ENCODE data around the gene AK5. TPM values are rescaled to one million over a fixed set of nuclear protein-coding genes. Genes with fewer than 3 reads are reported as not detected.

Gene AK5
- total and polyA plus RNA-seq, 5 experiments from 2014 or later: 35.9 to 58.9 (median 42.9) TPM

- Mint-ChIP-seq H3K36me3 (peaks cover 16 to 60% (median 29%) of the 10 kb centered on the region in 3 donors), H3K27me3 (no peaks in the 10 kb centered on the region), H3K4me1 (peaks cover 24 to 51% (median 40%) of the 10 kb centered on the region in 4 donors), H3K4me3 (peak overlapping the region in 1 of 10 donors; percentile 1), H3K27ac (peak overlapping the region in 5 of 10 donors; percentile 28 to 68 (median 40)), H3K9me3 (peaks cover 7 to 46% (median 21%) of the 10 kb centered on the region in 9 donors)
- no peak for ATAC-seq
- POLR2A ChIA-PET: interaction anchor here (1.2 kb wide), 1 partner anchor 36 kb away, joined by 3 read pairs; no protein-coding TSS in a partner anchor
- DNase-seq: no peak
Observed at GRCh38 chr1:77424236-77424635, 142.4 kb downstream of the AK5 start.

GRCh38 chr1:77428068-77428467, 146.2 kb downstream of the AK5 start:
- POLR2A ChIA-PET: no interaction called here
- Mint-ChIP-seq H3K27ac (peak overlapping the region in 1 of 10 donors; percentile 60), H3K36me3 (peaks cover 11 to 48% (median 29%) of the 10 kb centered on the region in 3 donors), H3K4me3 (no peak overlapping the region), H3K4me1 (peaks cover 8 to 26% (median 10%) of the 10 kb centered on the region in 4 donors), H3K27me3 (no peaks in the 10 kb centered on the region), H3K9me3 (peaks cover 7 to 46% (median 21%) of the 10 kb centered on the region in 9 donors)
- ATAC-seq (no peak), DNase-seq (no peak)

GRCh38 chr1:77430966-77431690, 149.3 kb downstream of the AK5 start:
- peak; percentile 91 to 95 for ATAC-seq
- H3K27ac Mint-ChIP-seq: no peak overlapping the region
- peaks cover under 1 to 19% (median 4%) of the 10 kb centered on the region in 9 donors for H3K9me3 Mint-ChIP-seq
- POLR2A ChIA-PET: interaction anchor here (1.0 to 2.9 kb wide), 4 partner anchors 10 to 252 kb away, joined by 3 to 17 read pairs (median 5); partner anchors contain the start of genes AK5 and ZZZ3
- no peak overlapping the region for H3K4me3 Mint-ChIP-seq
- peaks cover 0 to 21% (median 4%) of the 10 kb centered on the region in 3 donors for H3K36me3 Mint-ChIP-seq
- H3K27me3 Mint-ChIP-seq: no peaks in the 10 kb centered on the region
- DNase-seq: peak in 4 of 10 donors; percentile 18 to 72 (median 60)
- H3K4me1 Mint-ChIP-seq: peaks cover 15 to 31% (median 22%) of the 10 kb centered on the region in 4 donors

GRCh38 chr1:77433934-77434333, 152.1 kb downstream of the AK5 start:
- no peak for DNase-seq
- H3K4me1 Mint-ChIP-seq: peaks cover 23 to 51% (median 40%) of the 10 kb centered on the region in 4 donors
- no peaks in the 10 kb centered on the region for H3K27me3 Mint-ChIP-seq
- peak overlapping the region in 1 of 10 donors; percentile 67 for H3K4me3 Mint-ChIP-seq
- peaks cover 5 to 7% (median 7%) of the 10 kb centered on the region in 3 donors for H3K36me3 Mint-ChIP-seq
- peak overlapping the region in 6 of 10 donors; percentile 82 to 96 (median 92) for H3K27ac Mint-ChIP-seq
- POLR2A ChIA-PET: interaction anchor here (1.1 to 1.6 kb wide), 3 partner anchors 11 to 152 kb away, joined by 3 to 9 read pairs (median 5); partner anchors contain the start of gene AK5
- no peak for ATAC-seq
- peaks cover 3 to 12% (median 7%) of the 10 kb centered on the region in 9 donors for H3K9me3 Mint-ChIP-seq

- H3K36me3 Mint-ChIP-seq: peaks cover 7 to 17% (median 17%) of the 10 kb centered on the region in 3 donors
- H3K4me1 Mint-ChIP-seq: peaks cover 23 to 51% (median 41%) of the 10 kb centered on the region in 4 donors
Observed at GRCh38 chr1:77434967-77435366, 153.1 kb downstream of the AK5 start.

GRCh38 chr1:77438236-77438913, 156.6 kb downstream of the AK5 start:
- Mint-ChIP-seq H3K27ac (peak overlapping the region; percentile 67 to 91 (median 84)), H3K9me3 (peaks cover 10 to 40% (median 38%) of the 10 kb centered on the region in 9 donors), H3K4me3 (peak overlapping the region; percentile 47 to 77 (median 74)), H3K4me1 (peaks cover 27 to 46% (median 41%) of the 10 kb centered on the region in 4 donors), H3K36me3 (peaks cover 11 to 38% (median 34%) of the 10 kb centered on the region in 3 donors), H3K27me3 (no peaks in the 10 kb centered on the region)
- POLR2A ChIA-PET: interaction anchor here (0.6 to 0.9 kb wide), 3 partner anchors 17 to 129 kb away, joined by 3 to 8 read pairs (median 5); no protein-coding TSS in a partner anchor
- ATAC-seq (peak in 1 of 2 donors; percentile 29), DNase-seq (no peak)

More at GRCh38 chr1:77434967-77435366, 153.1 kb downstream of the AK5 start:
- Mint-ChIP-seq H3K9me3 (peaks cover 5 to 22% (median 17%) of the 10 kb centered on the region in 9 donors), H3K4me3 (peak overlapping the region; percentile 4 to 77 (median 66)), H3K27ac (peak overlapping the region; percentile 57 to 96 (median 86)), H3K27me3 (no peaks in the 10 kb centered on the region)
- DNase-seq (peak in 2 of 10 donors; percentile 17 to 20), ATAC-seq (peak; percentile 22 to 34)
- POLR2A ChIA-PET: interaction anchor here (0.6 to 1.6 kb wide), 6 partner anchors 12 to 247 kb away, joined by 3 to 9 read pairs (median 3); partner anchors contain the start of genes AK5 and ZZZ3

GRCh38 chr1:77446841-77447555, 165.2 kb downstream of the AK5 start:
- H3K9me3 Mint-ChIP-seq: peaks cover 0 to 7% (median 0%) of the 10 kb centered on the region in 9 donors
- peaks cover 7 to 20% (median 14%) of the 10 kb centered on the region in 4 donors for H3K4me1 Mint-ChIP-seq
- H3K36me3 Mint-ChIP-seq: peaks cover 12 to 28% (median 19%) of the 10 kb centered on the region in 3 donors
- no peak overlapping the region for H3K4me3 Mint-ChIP-seq
- ATAC-seq (no peak), DNase-seq (no peak)
- POLR2A ChIA-PET: interaction anchor here (0.6 to 1.0 kb wide), 2 partner anchors 10 to 1199 kb away, joined by 3 read pairs; no protein-coding TSS in a partner anchor
- H3K27me3 Mint-ChIP-seq: no peaks in the 10 kb centered on the region
- no peak overlapping the region for H3K27ac Mint-ChIP-seq

- Mint-ChIP-seq H3K4me3 (no peak overlapping the region), H3K9me3 (peaks cover 0 to 7% (median 0%) of the 10 kb centered on the region in 9 donors), H3K36me3 (peaks cover 12 to 28% (median 18%) of the 10 kb centered on the region in 3 donors), H3K4me1 (peaks cover 7 to 16% (median 13%) of the 10 kb centered on the region in 4 donors), H3K27ac (peak overlapping the region in 1 of 10 donors; percentile 32), H3K27me3 (no peaks in the 10 kb centered on the region)
- ATAC-seq (no peak), DNase-seq (no peak)
- POLR2A ChIA-PET: interaction anchor here (0.6 kb wide), 1 partner anchor 206 kb away, joined by 4 read pairs; no protein-coding TSS in a partner anchor
Observed at GRCh38 chr1:77447669-77448068, 165.8 kb downstream of the AK5 start.

- Mint-ChIP-seq H3K4me1 (peaks cover 17 to 26% (median 20%) of the 10 kb centered on the region in 4 donors), H3K9me3 (peaks cover 0 to 7% (median 0%) of the 10 kb centered on the region in 9 donors), H3K4me3 (no peak overlapping the region), H3K27me3 (no peaks in the 10 kb centered on the region), H3K36me3 (peaks cover 6 to 42% (median 32%) of the 10 kb centered on the region in 3 donors), H3K27ac (no peak overlapping the region)
- no peak for DNase-seq
- POLR2A ChIA-PET: no interaction called here
- ATAC-seq: no peak
Observed at GRCh38 chr1:77459881-77460280, 178.1 kb downstream of the AK5 start.

GRCh38 chr1:77461691-77462090, 179.9 kb downstream of the AK5 start:
- POLR2A ChIA-PET: no interaction called here
- H3K36me3 Mint-ChIP-seq: peaks cover 6 to 33% (median 31%) of the 10 kb centered on the region in 3 donors
- DNase-seq: no peak

GRCh38 chr1:77463216-77463615, 181.4 kb downstream of the AK5 start:
- POLR2A ChIA-PET: interaction anchor here (0.7 kb wide), 1 partner anchor 29 kb away, joined by 3 read pairs; no protein-coding TSS in a partner anchor
- no peak overlapping the region for H3K4me3 Mint-ChIP-seq
- H3K4me1 Mint-ChIP-seq: peaks cover 17 to 32% (median 22%) of the 10 kb centered on the region in 4 donors
- H3K27me3 Mint-ChIP-seq: no peaks in the 10 kb centered on the region
- DNase-seq: no peak
- H3K36me3 Mint-ChIP-seq: peaks cover 5 to 23% (median 20%) of the 10 kb centered on the region in 3 donors
- peaks cover 0 to 4% (median 0%) of the 10 kb centered on the region in 9 donors for H3K9me3 Mint-ChIP-seq
- H3K27ac Mint-ChIP-seq: peak overlapping the region in 1 of 10 donors; percentile 56
- ATAC-seq: no peak

More at GRCh38 chr1:77461691-77462090, 179.9 kb downstream of the AK5 start:
- Mint-ChIP-seq H3K27me3 (no peaks in the 10 kb centered on the region), H3K27ac (peak overlapping the region in 1 of 10 donors; percentile 34), H3K4me1 (peaks cover 17 to 32% (median 24%) of the 10 kb centered on the region in 4 donors), H3K4me3 (no peak overlapping the region), H3K9me3 (peaks cover 0 to 7% (median 0%) of the 10 kb centered on the region in 9 donors)
- ATAC-seq: no peak

Data from naive thymus-derived CD8-positive, alpha-beta T cell (primary cell).